HL-60 (cell line): ENCODE measurements around the gene METTL25B.

ENCODE experiments used
- DNase-seq, 2 experiments: peaks; one replicate each; pipeline ENCODE4 v3.0.0-alpha.2; 2010 to 2020; ENCODE audit warnings: low read depth in 1 of 2, low spot score in 1 of 2
- H3K27ac ChIP-seq: fragments of 250-450 bp; sonication (Bioruptor Pico); replicated peaks from 2 replicates; pipeline ENCODE4 v1.5.1; 2020; ENCODE audit warnings: mild to moderate bottlenecking, moderate library complexity
- H3K27me3 ChIP-seq: fragments of 250-450 bp; sonication (Bioruptor Pico); 2 replicates; pipeline ENCODE4 v1.5.1; 2021; ENCODE audit warnings: mild to moderate bottlenecking, moderate library complexity; ENCODE audit not compliant: insufficient read depth, poor library complexity, severe bottlenecking
- H3K4me3 ChIP-seq: replicated peaks from 2 replicates; pipeline ENCODE4 v1.5.1; 2011; ENCODE audit warnings: mild to moderate bottlenecking, control low read depth, low read length; ENCODE audit not compliant: insufficient read depth
- GABPA ChIP-seq: IDR thresholded peaks from 2 replicates; pipeline ENCODE4 v1.6.1; 2012; ENCODE audit warnings: low read depth
- POLR2AphosphoS5 ChIP-seq: IDR thresholded peaks from 2 replicates; pipeline ENCODE4 v1.6.1; 2012; ENCODE audit warnings: low read depth
- SPI1 ChIP-seq: IDR thresholded peaks from 2 replicates; pipeline ENCODE4 v1.6.1; 2012; ENCODE audit warnings: low read depth, mild to moderate bottlenecking, borderline replicate concordance
- TF ChIP-seq, protein P1 (sequence below): IDR thresholded peaks from 2 replicates; pipeline ENCODE4 v1.6.1; 2012; ENCODE audit warnings: low read depth; ENCODE audit not compliant: insufficient replicate concordance
- TF ChIP-seq, protein P2 (sequence below): IDR thresholded peaks from one replicate; pipeline ENCODE4 v1.5.1; 2011; ENCODE audit warnings: low read length, control low read depth, inconsistent platforms; ENCODE audit not compliant: insufficient read depth

The METTL25B gene

DNA sequence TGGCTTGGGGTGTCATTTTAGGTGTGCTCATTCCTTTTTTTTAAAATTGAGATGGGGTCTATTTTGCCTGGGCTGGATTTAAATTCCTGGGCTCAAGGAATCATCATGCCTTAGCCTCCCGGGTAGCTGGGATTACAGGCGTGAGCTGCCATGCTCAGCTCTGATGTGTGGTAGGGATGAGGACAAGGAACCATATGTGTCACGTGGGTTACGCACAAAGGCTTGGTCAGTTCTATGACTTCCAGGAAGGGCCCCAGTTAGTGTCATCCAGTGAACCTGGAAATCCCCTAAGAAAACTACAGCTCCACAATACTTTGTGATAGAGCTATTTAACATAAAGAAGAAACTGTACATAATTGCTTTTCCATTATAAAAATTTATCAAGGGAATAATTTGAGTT, 6.7 kb upstream of the METTL25B start:
- no peak overlapping the region for H3K4me3 ChIP-seq
- no peak overlapping the region for H3K27ac ChIP-seq
- H3K27me3 ChIP-seq: no peaks in the 10 kb centered on the region
- DNase-seq: no peak
- TF ChIP-seq, protein P1, sequence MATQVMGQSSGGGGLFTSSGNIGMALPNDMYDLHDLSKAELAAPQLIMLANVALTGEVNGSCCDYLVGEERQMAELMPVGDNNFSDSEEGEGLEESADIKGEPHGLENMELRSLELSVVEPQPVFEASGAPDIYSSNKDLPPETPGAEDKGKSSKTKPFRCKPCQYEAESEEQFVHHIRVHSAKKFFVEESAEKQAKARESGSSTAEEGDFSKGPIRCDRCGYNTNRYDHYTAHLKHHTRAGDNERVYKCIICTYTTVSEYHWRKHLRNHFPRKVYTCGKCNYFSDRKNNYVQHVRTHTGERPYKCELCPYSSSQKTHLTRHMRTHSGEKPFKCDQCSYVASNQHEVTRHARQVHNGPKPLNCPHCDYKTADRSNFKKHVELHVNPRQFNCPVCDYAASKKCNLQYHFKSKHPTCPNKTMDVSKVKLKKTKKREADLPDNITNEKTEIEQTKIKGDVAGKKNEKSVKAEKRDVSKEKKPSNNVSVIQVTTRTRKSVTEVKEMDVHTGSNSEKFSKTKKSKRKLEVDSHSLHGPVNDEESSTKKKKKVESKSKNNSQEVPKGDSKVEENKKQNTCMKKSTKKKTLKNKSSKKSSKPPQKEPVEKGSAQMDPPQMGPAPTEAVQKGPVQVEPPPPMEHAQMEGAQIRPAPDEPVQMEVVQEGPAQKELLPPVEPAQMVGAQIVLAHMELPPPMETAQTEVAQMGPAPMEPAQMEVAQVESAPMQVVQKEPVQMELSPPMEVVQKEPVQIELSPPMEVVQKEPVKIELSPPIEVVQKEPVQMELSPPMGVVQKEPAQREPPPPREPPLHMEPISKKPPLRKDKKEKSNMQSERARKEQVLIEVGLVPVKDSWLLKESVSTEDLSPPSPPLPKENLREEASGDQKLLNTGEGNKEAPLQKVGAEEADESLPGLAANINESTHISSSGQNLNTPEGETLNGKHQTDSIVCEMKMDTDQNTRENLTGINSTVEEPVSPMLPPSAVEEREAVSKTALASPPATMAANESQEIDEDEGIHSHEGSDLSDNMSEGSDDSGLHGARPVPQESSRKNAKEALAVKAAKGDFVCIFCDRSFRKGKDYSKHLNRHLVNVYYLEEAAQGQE: no peak

DNA sequence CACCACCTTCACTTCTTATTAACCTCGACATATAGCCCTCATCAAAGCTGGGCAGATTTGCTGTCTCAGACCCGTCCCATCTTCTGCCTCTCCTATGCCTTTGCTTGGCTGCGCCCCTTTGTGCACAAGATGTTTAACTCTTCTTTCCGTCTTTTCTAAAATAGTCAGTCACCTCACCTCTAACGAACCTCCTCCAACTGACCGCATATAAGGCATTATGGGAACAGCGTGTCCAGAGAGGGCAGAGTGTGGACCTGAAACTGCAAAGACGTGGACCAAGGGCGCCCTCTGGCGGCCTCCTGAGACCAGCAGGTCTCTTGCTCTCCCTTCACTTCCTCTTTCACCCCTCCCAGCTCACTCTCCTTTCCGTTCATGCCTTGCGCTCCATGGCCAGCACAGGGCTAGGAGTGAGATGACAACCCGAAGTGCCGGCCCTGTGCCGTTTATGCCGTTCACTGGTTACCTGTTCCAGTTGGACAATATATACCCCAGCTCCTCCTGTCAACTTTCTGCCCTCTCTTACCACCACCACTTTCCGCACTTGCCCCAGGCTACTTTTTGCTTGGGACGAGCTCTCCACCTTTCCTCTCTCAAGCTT, 2.5 kb upstream of the METTL25B start:
- no peaks in the 10 kb centered on the region for H3K27me3 ChIP-seq
- TF ChIP-seq POLR2AphosphoS5 (0 out of 2 replicates have a peak, but pooled peaks have one; percentile 24), GABPA (no peak), SPI1 (peak; percentile 100)
- TF ChIP-seq, protein P1: no peak
- TF ChIP-seq, protein P2, sequence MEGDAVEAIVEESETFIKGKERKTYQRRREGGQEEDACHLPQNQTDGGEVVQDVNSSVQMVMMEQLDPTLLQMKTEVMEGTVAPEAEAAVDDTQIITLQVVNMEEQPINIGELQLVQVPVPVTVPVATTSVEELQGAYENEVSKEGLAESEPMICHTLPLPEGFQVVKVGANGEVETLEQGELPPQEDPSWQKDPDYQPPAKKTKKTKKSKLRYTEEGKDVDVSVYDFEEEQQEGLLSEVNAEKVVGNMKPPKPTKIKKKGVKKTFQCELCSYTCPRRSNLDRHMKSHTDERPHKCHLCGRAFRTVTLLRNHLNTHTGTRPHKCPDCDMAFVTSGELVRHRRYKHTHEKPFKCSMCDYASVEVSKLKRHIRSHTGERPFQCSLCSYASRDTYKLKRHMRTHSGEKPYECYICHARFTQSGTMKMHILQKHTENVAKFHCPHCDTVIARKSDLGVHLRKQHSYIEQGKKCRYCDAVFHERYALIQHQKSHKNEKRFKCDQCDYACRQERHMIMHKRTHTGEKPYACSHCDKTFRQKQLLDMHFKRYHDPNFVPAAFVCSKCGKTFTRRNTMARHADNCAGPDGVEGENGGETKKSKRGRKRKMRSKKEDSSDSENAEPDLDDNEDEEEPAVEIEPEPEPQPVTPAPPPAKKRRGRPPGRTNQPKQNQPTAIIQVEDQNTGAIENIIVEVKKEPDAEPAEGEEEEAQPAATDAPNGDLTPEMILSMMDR: peak; percentile 99
- DNase-seq: peak; percentile 84 to 89
- H3K4me3 ChIP-seq: peak overlapping the region; percentile 98
- H3K27ac ChIP-seq: peak overlapping the region; percentile 16; the same call in 1 of the 2 replicates

- peak overlapping the region; percentile 98 for H3K4me3 ChIP-seq
- H3K27ac ChIP-seq: peak overlapping the region; percentile 73
- DNase-seq: peak; percentile 63 to 83
- TF ChIP-seq, protein P1: no peak
- TF ChIP-seq SPI1: no peak
- TF ChIP-seq POLR2AphosphoS5: peak; percentile 47; the same call in 1 of the 2 replicates
- TF ChIP-seq, protein P2: peak; percentile 60
- H3K27me3 ChIP-seq: no peaks in the 10 kb centered on the region
Measured at GRCh38 chr1:156726549-156727226, 1.6 kb upstream of the METTL25B start.
